ENCODE data around the gene IFNAR2. TPM values are rescaled to one million over a fixed set of nuclear protein-coding genes. Genes with fewer than 3 reads are reported as not detected.

IFNAR2 gene
- total RNA-seq, 1 experiment from 2014 or later = 28.2 TPM

DNA sequence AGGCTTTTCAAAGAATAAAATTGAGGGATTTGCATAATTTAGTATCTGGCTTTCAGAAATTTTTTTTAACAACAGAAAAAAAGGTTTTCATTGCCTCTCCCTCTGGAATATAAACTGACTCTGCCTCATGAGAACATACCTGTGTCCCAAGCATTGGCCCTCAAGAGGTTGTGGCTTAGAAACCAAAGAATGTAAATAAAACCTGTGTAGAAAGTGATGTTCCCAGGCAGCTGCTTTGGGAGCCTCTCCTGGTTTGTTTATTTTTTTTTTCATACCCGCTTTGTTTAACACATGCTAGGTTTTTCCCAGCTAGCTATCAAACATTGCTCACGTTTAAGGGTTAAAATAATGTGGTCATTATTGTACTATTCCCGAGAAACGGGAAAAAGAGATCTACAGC, 40.5 kb upstream of the IFNAR2 start:
- BruUV-seq (replicated peaks) = no TSS peak
- intact Hi-C loops (cut with micrococcal nuclease; ENCODE audit: unreplicated experiment) = no loop called here
- no peak overlapping the region for H3K4me3 ChIP-seq (ENCODE audit: low read depth, low read length, poor library complexity, severe bottlenecking)
- H3K4me1 ChIP-seq (ENCODE audit: insufficient read depth, low read length, poor library complexity, severe bottlenecking) = no peaks in the 10 kb centered on the region
- CTCF ChIA-PET = no interaction called here
- no peaks in the 10 kb centered on the region for H3K9me3 ChIP-seq (ENCODE audit: low read depth, low read length, poor library complexity, severe bottlenecking)
- peaks cover 63% of the 10 kb centered on the region for H3K27me3 ChIP-seq (replicated peaks; ENCODE audit: insufficient read depth, low read depth, low read length, poor library complexity)
- no peak for TF ChIP-seq EZH2 (IDR thresholded peaks at IDR 0.05; ENCODE audit: borderline replicate concordance, low read depth, low read length, poor library complexity, severe bottlenecking)
- TF ChIP-seq, protein P1, sequence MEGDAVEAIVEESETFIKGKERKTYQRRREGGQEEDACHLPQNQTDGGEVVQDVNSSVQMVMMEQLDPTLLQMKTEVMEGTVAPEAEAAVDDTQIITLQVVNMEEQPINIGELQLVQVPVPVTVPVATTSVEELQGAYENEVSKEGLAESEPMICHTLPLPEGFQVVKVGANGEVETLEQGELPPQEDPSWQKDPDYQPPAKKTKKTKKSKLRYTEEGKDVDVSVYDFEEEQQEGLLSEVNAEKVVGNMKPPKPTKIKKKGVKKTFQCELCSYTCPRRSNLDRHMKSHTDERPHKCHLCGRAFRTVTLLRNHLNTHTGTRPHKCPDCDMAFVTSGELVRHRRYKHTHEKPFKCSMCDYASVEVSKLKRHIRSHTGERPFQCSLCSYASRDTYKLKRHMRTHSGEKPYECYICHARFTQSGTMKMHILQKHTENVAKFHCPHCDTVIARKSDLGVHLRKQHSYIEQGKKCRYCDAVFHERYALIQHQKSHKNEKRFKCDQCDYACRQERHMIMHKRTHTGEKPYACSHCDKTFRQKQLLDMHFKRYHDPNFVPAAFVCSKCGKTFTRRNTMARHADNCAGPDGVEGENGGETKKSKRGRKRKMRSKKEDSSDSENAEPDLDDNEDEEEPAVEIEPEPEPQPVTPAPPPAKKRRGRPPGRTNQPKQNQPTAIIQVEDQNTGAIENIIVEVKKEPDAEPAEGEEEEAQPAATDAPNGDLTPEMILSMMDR (conservative IDR thresholded peaks at IDR 0.05; ENCODE audit: low read depth, low read length) = no peak
- no peaks in the 10 kb centered on the region for H3K36me3 ChIP-seq (ENCODE audit: insufficient read depth, low read length, poor library complexity, severe bottlenecking)
- no peak for DNase-seq (ENCODE audit: low spot score)
- no peak overlapping the region for H3K27ac ChIP-seq (ENCODE audit: low read depth, low read length, poor library complexity, severe bottlenecking)
- POLR2A ChIA-PET (ENCODE audit: low non-redundant PET) = no interaction called here

DNA sequence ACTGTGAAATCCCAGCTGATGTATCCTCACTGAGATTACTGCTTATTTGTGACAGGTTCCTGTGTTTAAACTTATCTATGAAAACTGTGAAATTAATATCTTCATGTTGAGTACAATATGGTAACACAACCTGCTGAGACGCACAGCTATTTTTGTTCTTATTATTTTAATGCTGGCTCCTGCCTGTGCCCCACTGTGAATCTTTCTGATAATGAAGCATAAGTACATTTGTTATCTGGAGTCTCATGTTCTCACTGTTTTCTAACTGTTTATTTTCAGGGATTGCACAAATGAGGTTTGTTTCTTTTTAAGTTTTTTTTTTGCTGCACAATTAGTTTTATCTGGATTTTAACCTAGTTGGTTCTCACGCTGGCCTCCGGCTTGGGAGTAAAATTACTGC, 39.9 kb upstream of the IFNAR2 start:
- Histone ChIP-seq H3K27ac (ENCODE audit: low read depth, low read length, poor library complexity, severe bottlenecking) (no peak overlapping the region), H3K4me1 (ENCODE audit: insufficient read depth, low read length, poor library complexity, severe bottlenecking) (no peaks in the 10 kb centered on the region), H3K9me3 (ENCODE audit: low read depth, low read length, poor library complexity, severe bottlenecking) (no peaks in the 10 kb centered on the region), H3K36me3 (ENCODE audit: insufficient read depth, low read length, poor library complexity, severe bottlenecking) (no peaks in the 10 kb centered on the region), H3K27me3 (replicated peaks; ENCODE audit: insufficient read depth, low read depth, low read length, poor library complexity) (peaks cover 63% of the 10 kb centered on the region), H3K4me3 (ENCODE audit: low read depth, low read length, poor library complexity, severe bottlenecking) (no peak overlapping the region)
- TF ChIP-seq, protein P1 (conservative IDR thresholded peaks at IDR 0.05; ENCODE audit: low read depth, low read length) = no peak
- no peak for TF ChIP-seq EZH2 (IDR thresholded peaks at IDR 0.05; ENCODE audit: borderline replicate concordance, low read depth, low read length, poor library complexity, severe bottlenecking)
- no TSS peak for BruUV-seq (replicated peaks)
- CTCF ChIA-PET = no interaction called here
- POLR2A ChIA-PET (ENCODE audit: low non-redundant PET) = interaction anchor here (0.7 kb wide), 1 partner anchor 462 kb away, joined by 4 read pairs; the partner anchor contains the start of gene SYNJ1
- intact Hi-C loops (cut with micrococcal nuclease; ENCODE audit: unreplicated experiment) = no loop called here
- DNase-seq (ENCODE audit: low spot score) = no peak

DNA sequence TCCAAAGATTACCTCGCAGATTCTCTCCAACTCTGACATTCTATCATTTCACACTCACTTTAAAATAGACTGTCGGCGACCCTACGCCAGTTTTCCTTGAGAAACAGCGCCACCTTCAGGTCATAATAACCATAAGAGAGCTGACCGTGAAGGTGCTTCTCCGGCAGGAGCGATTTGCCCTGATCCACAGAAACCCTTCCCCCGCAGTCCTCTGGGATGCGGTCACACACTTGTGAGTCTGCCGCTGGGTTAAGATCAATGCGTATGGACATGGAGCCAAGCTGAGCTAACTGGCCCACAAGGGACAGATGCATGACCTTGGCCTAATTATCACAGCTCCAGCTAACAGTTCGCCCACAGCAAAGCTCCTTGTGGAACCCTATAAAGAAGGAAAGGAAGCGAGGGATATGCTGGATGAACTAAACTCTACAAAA, 32.8 kb upstream of the IFNAR2 start:
- intact Hi-C loops (cut with micrococcal nuclease; ENCODE audit: unreplicated experiment) = loop anchor here (2.0 kb wide), 2 partner anchors 256 to 362 kb away; no protein-coding TSS in a partner anchor

More for the DNA sequence above, 32.8 kb upstream of the IFNAR2 start:
- BruUV-seq (replicated peaks) = no TSS peak
- Histone ChIP-seq H3K27ac (ENCODE audit: low read depth, low read length, poor library complexity, severe bottlenecking) (no peak overlapping the region), H3K9me3 (ENCODE audit: low read depth, low read length, poor library complexity, severe bottlenecking) (no peaks in the 10 kb centered on the region), H3K27me3 (replicated peaks; ENCODE audit: insufficient read depth, low read depth, low read length, poor library complexity) (peaks cover 6% of the 10 kb centered on the region), H3K4me3 (ENCODE audit: low read depth, low read length, poor library complexity, severe bottlenecking) (no peak overlapping the region), H3K4me1 (ENCODE audit: insufficient read depth, low read length, poor library complexity, severe bottlenecking) (no peaks in the 10 kb centered on the region), H3K36me3 (ENCODE audit: insufficient read depth, low read length, poor library complexity, severe bottlenecking) (no peaks in the 10 kb centered on the region)
- DNase-seq (ENCODE audit: low spot score) = peak; percentile 77
- CTCF ChIA-PET = interaction anchor here (0.6 to 1.2 kb wide), 9 partner anchors 11 to 364 kb away, joined by 3 to 12 read pairs (median 5); no protein-coding TSS in a partner anchor
- TF ChIP-seq, protein P1 (conservative IDR thresholded peaks at IDR 0.05; ENCODE audit: low read depth, low read length) = peak; percentile 80
- TF ChIP-seq EZH2 (IDR thresholded peaks at IDR 0.05; ENCODE audit: borderline replicate concordance, low read depth, low read length, poor library complexity, severe bottlenecking) = no peak
- POLR2A ChIA-PET (ENCODE audit: low non-redundant PET) = no interaction called here

Measured in A673 (cell line).